ENCODE results near the gene NLK.
"Not testable (repeated sequence)": the region's sequence is repeated elsewhere in the genome, so short reads cannot be mapped to it uniquely, and the experiment has no call there.

NLK gene

GRCh38 chr17:28144019-28144418 is 101.5 kb downstream of the NLK start:
- TF ChIP-seq MYC (IDR thresholded peaks at IDR 0.05; ENCODE audit: low read depth, low read length) (no peak), MAX (IDR thresholded peaks at IDR 0.05; ENCODE audit: low read depth, low read length) (no peak), POLR2A (IDR thresholded peaks at IDR 0.05; ENCODE audit: extremely low read depth, insufficient read length) (no peak), CTCF (IDR thresholded peaks at IDR 0.05; ENCODE audit: low read depth, low read length) (no peak)
- no peak overlapping the region for H3K4me3 ChIP-seq (ENCODE audit: low read depth, low read length)
- DNase-seq (ENCODE audit: low read depth) = no peak

GRCh38 chr17:28145348-28145747 is 102.9 kb downstream of the NLK start:
- TF ChIP-seq MYC (IDR thresholded peaks at IDR 0.05; ENCODE audit: low read depth, low read length) = no peak
- no peak for TF ChIP-seq POLR2A (IDR thresholded peaks at IDR 0.05; ENCODE audit: extremely low read depth, insufficient read length)
- TF ChIP-seq MAX (IDR thresholded peaks at IDR 0.05; ENCODE audit: low read depth, low read length) = no peak
- TF ChIP-seq CTCF (IDR thresholded peaks at IDR 0.05; ENCODE audit: low read depth, low read length) = no peak
- no peak overlapping the region for H3K4me3 ChIP-seq (ENCODE audit: low read depth, low read length)
- DNase-seq (ENCODE audit: low read depth) = no peak

- no peak for DNase-seq (ENCODE audit: low read depth)
- no peak overlapping the region for H3K4me3 ChIP-seq (ENCODE audit: low read depth, low read length)
- TF ChIP-seq CTCF (IDR thresholded peaks at IDR 0.05; ENCODE audit: low read depth, low read length) (no peak), POLR2A (IDR thresholded peaks at IDR 0.05; ENCODE audit: extremely low read depth, insufficient read length) (no peak), MAX (IDR thresholded peaks at IDR 0.05; ENCODE audit: low read depth, low read length) (no peak), MYC (IDR thresholded peaks at IDR 0.05; ENCODE audit: low read depth, low read length) (no peak)
Measured at GRCh38 chr17:28147017-28147416, 104.5 kb downstream of the NLK start.

- H3K4me3 ChIP-seq (ENCODE audit: low read depth, low read length) = no peak overlapping the region
- no peak for DNase-seq (ENCODE audit: low read depth)
- TF ChIP-seq CTCF (IDR thresholded peaks at IDR 0.05; ENCODE audit: low read depth, low read length) (no peak), MYC (IDR thresholded peaks at IDR 0.05; ENCODE audit: low read depth, low read length) (no peak), MAX (IDR thresholded peaks at IDR 0.05; ENCODE audit: low read depth, low read length) (no peak), POLR2A (IDR thresholded peaks at IDR 0.05; ENCODE audit: extremely low read depth, insufficient read length) (no peak)
Measured at GRCh38 chr17:28151001-28151400, 108.5 kb downstream of the NLK start.

- H3K4me3 ChIP-seq (ENCODE audit: low read depth, low read length) = no peak overlapping the region
- DNase-seq (ENCODE audit: low read depth) = no peak
- TF ChIP-seq MAX (IDR thresholded peaks at IDR 0.05; ENCODE audit: low read depth, low read length) (no peak), MYC (IDR thresholded peaks at IDR 0.05; ENCODE audit: low read depth, low read length) (no peak), POLR2A (IDR thresholded peaks at IDR 0.05; ENCODE audit: extremely low read depth, insufficient read length) (no peak), CTCF (IDR thresholded peaks at IDR 0.05; ENCODE audit: low read depth, low read length) (no peak)
Measured at GRCh38 chr17:28154214-28154613, 111.7 kb downstream of the NLK start.

GRCh38 chr17:28155405-28155804 is 112.9 kb downstream of the NLK start:
- DNase-seq (ENCODE audit: low read depth); H3K4me3 ChIP-seq (ENCODE audit: low read depth, low read length): not testable (repeated sequence)
